Measurements from ENCODE around the gene TFB1M.

TFB1M gene

GRCh38 chr6:155263373-155264063, 50.8 kb downstream of the TFB1M start, which contains the start of gene CLDN20 (continued):
- no peak for TF ChIP-seq ZNF280D (tag by site-specific recombination; IDR thresholded peaks at IDR 0.05)
- TF ChIP-seq PRDM4 (tag by site-specific recombination; IDR thresholded peaks at IDR 0.05), result no peak
- no peak for TF ChIP-seq ZNF521 (tag by site-specific recombination; IDR thresholded peaks at IDR 0.05)

GRCh38 chr6:155262655-155263054, 51.6 kb downstream of the TFB1M start:
- TF ChIP-seq, protein P1, sequence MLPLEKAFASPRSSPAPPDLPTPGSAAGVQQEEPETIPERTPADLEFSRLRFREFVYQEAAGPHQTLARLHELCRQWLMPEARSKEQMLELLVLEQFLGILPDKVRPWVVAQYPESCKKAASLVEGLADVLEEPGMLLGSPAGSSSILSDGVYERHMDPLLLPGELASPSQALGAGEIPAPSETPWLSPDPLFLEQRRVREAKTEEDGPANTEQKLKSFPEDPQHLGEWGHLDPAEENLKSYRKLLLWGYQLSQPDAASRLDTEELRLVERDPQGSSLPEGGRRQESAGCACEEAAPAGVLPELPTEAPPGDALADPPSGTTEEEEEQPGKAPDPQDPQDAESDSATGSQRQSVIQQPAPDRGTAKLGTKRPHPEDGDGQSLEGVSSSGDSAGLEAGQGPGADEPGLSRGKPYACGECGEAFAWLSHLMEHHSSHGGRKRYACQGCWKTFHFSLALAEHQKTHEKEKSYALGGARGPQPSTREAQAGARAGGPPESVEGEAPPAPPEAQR (tag by site-specific recombination; IDR thresholded peaks at IDR 0.05), result no peak
- Histone ChIP-seq H3K36me3 (ENCODE audit: control insufficient read depth in 2 of 2, insufficient read depth in 1 of 2, low read length in 2 of 2) (peaks cover 0 to 62% of the 10 kb centered on the region in 2 experiments; a peak in 2 of 3 replicates), H3K4me3 (ENCODE audit: low read depth, low read length) (no peak overlapping the region), H3K27ac (ENCODE audit: extremely low read depth, low read depth, low read length) (no peak overlapping the region), H3K9me3 (ENCODE audit: control insufficient read depth, insufficient read depth, low read depth, low read length) (no peaks in the 10 kb centered on the region), H3K4me1 (ENCODE audit: control insufficient read depth, insufficient read depth, low read length) (no peaks in the 10 kb centered on the region)
- POLR2A ChIA-PET, result no interaction called here
- CTCF ChIA-PET, result no interaction called here

DNA sequence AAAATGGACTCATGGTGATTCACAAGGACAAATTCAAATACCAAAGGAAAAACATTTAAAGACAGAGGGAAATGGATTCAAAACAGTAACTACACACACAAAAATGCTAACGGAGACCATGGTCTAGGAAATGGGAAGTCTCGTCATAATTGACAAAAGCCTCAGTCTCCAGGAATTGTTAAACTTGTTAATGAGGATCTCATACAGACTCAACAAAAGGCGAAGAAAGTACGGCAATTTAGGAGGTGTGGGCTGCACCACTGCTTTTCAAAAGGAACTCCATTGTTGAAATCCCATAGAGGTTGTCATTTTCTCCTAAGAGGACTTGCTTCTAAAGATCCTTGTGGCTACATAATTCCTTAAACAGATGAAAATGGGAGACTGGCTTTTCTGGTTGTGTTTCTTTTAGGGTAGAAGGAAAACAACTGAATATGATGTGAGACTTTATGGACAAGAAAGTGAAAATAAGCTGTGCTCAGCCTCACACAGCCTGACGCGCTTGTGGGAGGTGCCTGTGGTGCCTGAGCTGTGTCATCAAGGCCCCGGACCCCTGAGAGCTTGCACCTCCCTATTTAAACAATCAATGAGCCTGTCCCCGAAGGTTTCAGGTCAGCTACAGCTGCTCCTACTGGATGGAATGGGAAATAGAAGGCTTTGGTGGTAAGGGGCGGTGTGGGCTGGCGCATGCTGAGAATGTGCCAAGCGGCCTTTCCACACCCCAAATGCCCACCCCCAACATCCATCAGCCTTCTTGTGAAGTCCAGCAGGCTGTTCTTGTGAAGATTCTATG, 53.0 kb downstream of the TFB1M start:
- ChIA-PET POLR2A (no interaction called here), CTCF (interaction anchor here (0.5 to 0.6 kb wide), 3 partner anchors 52 to 1017 kb away, joined by 3 to 4 read pairs (median 3); no protein-coding TSS in a partner anchor)
- Histone ChIP-seq H3K27ac (ENCODE audit: extremely low read depth, low read depth, low read length) (no peak overlapping the region), H3K9me3 (ENCODE audit: control insufficient read depth, insufficient read depth, low read depth, low read length) (no peaks in the 10 kb centered on the region), H3K4me3 (ENCODE audit: low read depth, low read length) (no peak overlapping the region), H3K36me3 (ENCODE audit: control insufficient read depth in 2 of 2, insufficient read depth in 1 of 2, low read length in 2 of 2) (peaks cover 5 to 70% of the 10 kb centered on the region in 2 experiments), H3K4me1 (ENCODE audit: control insufficient read depth, insufficient read depth, low read length) (no peaks in the 10 kb centered on the region)
- no peak for TF ChIP-seq ZNF133 (tag by site-specific recombination; IDR thresholded peaks at IDR 0.05)

DNA sequence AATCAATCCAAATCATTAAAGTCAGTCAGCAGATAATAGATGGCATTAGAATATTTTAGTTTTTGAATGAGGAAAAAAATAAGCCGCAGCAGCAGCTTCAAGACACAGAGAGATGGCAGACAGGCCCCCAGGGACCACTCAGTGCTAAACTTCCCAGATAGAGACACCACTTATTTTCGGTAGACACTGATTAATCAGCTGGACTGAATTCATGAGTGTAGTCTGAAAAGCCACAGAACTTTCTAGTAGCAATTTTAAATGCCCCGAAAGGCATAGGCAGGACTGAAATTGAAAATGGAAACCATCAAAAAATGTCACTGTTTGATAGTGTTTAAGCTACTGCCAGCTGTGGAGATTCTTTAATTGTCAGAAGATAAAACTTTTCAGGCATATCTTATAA, 53.6 kb downstream of the TFB1M start:
- CTCF ChIA-PET, result interaction anchor here (0.6 to 1.8 kb wide), 2 partner anchors 52 to 83 kb away, joined by 4 to 5 read pairs; no protein-coding TSS in a partner anchor
- POLR2A ChIA-PET, result no interaction called here
- no peaks in the 10 kb centered on the region for H3K9me3 ChIP-seq (ENCODE audit: control insufficient read depth, insufficient read depth, low read depth, low read length)
- no peaks in the 10 kb centered on the region for H3K4me1 ChIP-seq (ENCODE audit: control insufficient read depth, insufficient read depth, low read length)
- H3K4me3 ChIP-seq (ENCODE audit: low read depth, low read length), result no peak overlapping the region
- peaks cover 6 to 75% of the 10 kb centered on the region in 2 experiments for H3K36me3 ChIP-seq (ENCODE audit: control insufficient read depth in 2 of 2, insufficient read depth in 1 of 2, low read length in 2 of 2)
- H3K27ac ChIP-seq (ENCODE audit: extremely low read depth, low read depth, low read length), result no peak overlapping the region
- TF ChIP-seq, protein P2, sequence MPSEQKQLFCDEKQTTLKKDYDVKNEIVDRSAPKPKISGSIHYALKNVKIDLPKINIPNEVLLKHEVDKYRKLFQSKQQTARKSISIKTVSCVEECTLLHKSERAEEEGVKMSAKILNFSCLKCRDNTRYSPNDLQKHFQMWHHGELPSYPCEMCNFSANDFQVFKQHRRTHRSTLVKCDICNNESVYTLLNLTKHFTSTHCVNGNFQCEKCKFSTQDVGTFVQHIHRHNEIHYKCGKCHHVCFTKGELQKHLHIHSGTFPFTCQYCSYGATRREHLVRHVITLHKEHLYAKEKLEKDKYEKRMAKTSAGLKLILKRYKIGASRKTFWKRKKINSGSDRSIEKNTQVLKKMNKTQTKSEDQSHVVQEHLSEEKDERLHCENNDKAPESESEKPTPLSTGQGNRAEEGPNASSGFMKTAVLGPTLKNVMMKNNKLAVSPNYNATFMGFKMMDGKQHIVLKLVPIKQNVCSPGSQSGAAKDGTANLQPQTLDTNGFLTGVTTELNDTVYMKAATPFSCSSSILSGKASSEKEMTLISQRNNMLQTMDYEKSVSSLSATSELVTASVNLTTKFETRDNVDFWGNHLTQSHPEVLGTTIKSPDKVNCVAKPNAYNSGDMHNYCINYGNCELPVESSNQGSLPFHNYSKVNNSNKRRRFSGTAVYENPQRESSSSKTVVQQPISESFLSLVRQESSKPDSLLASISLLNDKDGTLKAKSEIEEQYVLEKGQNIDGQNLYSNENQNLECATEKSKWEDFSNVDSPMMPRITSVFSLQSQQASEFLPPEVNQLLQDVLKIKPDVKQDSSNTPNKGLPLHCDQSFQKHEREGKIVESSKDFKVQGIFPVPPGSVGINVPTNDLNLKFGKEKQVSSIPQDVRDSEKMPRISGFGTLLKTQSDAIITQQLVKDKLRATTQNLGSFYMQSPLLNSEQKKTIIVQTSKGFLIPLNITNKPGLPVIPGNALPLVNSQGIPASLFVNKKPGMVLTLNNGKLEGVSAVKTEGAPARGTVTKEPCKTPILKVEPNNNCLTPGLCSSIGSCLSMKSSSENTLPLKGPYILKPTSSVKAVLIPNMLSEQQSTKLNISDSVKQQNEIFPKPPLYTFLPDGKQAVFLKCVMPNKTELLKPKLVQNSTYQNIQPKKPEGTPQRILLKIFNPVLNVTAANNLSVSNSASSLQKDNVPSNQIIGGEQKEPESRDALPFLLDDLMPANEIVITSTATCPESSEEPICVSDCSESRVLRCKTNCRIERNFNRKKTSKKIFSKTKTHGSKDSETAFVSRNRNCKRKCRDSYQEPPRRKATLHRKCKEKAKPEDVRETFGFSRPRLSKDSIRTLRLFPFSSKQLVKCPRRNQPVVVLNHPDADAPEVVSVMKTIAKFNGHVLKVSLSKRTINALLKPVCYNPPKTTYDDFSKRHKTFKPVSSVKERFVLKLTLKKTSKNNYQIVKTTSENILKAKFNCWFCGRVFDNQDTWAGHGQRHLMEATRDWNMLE (tag by site-specific recombination; conservative IDR thresholded peaks at IDR 0.05; ENCODE audit: low read depth), result no peak
- TF ChIP-seq ZNF501 (tag by site-specific recombination; IDR thresholded peaks at IDR 0.05) (no peak), KLF7 (tag by site-specific recombination; IDR thresholded peaks at IDR 0.05; ENCODE audit: borderline replicate concordance) (no peak), ZNF791 (tag by site-specific recombination; IDR thresholded peaks at IDR 0.05) (no peak), ZBTB10 (tag by site-specific recombination; IDR thresholded peaks at IDR 0.05) (no peak)
